SW480 (cell line): ENCODE measurements around the gene GUCA2A.
"Not testable (repeated sequence)": the region's sequence is repeated elsewhere in the genome, so short reads cannot be mapped to it uniquely, and the experiment has no call there.

ENCODE experiments used
- DNase-seq: peaks from one replicate; pipeline ENCODE4 v3.0.0-alpha.2; 2016; ENCODE audit warnings: low spot score

The GUCA2A gene, protein sequence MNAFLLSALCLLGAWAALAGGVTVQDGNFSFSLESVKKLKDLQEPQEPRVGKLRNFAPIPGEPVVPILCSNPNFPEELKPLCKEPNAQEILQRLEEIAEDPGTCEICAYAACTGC

DNA sequence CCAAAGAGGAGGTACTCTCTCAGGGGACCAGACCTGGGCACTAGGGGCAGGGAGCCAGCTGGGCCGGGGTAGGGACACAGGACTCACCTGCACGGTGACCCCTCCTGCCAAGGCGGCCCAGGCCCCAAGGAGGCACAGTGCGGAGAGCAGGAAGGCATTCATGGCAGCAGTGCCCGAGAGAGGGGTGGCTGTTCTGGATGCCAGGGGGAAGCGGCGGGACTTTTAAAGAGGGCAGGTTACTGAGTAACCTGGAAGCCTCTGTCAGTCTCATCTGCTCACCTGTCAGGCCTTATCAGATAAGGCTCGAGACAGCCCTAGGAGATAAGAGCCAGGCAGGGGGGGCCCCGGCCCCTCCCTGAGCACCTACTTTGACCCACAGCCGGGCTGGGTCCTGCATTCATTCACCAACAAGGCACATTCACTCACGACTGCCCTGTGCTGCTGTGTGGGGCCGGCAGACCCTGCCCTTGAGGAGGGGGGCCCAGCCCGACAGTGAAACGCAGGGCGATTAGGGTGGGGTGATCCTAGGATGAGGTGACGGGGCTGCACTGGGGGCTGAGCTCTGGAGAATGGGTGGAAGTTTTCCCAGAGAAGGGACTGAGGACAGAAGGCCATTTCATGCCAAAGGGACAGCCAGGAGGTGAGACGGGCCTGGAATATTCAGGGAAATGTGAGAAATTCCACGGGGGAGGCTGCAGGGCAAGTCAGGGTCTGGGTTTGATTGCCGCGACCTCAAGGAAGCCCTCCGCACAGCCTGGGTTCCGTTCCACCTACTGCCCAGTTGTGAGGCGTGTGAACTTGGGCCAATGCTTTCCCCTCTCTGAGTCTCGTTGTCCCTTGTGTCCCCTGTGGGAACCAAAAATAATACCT is at the start of gene GUCA2A:
GUCA2A (minus strand) TSS at position 195 of the 870 bp plus-strand sequence; CDS start at position 162, 33 bp downstream.
- DNase-seq, result no peak

DNA sequence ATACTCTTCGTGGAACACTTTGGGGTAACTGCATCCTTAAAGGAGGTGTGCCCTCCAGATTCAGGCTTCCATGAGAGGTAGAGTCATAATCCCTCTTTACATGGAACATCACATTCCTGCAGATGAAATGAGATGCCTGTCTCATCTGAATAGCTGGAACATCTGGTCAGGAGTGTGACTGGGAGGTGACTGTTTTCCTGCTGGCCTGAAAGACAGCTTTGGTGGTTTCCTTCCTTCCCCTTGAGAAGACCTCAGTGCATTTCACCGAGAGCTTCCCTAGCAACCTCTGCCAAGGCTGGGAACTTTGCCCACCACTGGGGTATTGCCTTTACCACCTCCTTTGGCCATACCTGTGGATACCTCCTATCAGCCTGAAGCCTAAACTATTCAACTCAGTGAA is 46.7 kb upstream of the GUCA2A start:
- no peak for DNase-seq

DNA sequence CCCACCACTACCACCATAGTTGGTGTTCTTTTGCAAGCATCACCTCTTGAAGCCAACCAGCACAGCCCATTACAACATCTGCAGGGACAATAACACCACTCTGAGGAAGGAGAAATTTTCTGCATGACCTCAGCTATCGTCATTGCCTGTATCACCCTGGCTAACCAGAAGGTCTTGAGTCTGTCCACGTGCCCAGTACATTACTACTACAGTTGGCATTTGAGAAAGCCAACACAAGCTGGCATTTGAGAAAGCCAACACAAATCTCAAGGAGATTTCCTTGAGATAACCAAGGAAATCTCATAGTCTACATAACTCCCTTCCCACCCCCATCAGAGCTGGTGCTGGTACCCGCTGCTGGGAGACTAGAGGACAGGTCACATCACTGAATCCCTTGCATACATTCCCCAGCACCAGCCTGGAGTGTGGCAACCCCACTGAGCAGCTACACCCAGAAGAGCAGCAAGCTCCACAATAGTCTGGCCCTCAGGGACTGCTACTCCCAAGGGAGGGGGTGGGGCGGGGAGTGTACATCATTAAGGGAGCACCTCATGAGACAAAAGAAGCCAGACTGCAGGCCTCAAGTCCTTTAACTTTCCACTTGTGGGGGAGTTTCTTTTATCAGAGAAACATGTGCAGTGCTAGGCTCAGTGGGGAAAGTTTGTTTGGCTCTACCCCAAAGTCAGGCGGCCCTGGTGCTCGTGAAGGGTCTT is 46.0 kb upstream of the GUCA2A start:
- DNase-seq, result no peak

DNA sequence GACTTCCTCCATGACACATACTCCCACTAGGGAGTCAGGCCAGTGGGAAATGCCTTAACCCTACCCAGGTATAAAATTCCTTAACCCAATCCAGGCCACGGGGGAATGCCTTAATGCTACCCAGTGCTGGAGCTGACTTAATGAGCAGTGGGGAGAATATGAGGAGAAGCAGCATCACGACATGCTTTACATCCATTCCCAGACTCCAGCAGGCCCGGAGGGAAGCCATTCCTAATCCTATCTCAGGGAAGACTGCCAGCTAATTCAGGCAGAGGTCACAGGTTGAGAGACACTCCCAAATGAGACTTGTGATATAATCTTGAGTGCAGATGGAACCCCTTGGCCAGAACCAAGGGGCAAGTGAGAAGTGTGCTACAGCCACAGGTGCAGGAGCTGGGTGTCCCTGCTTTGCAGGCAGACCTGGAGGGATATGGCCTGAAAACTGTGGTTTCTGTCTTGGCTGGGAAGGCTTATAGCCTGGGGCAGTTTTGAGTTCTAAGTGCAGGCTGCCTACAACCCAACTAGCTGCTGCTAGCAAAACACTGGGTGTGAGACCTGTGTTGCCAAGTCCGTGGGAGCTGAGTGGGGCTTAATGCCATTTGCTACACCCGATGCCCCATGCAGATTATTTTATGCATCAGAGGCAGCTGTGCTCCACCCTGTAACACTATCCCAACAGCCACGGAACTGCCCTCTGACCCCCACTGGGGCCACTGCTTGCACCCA is 45.1 kb upstream of the GUCA2A start:
- DNase-seq, result no peak

DNA sequence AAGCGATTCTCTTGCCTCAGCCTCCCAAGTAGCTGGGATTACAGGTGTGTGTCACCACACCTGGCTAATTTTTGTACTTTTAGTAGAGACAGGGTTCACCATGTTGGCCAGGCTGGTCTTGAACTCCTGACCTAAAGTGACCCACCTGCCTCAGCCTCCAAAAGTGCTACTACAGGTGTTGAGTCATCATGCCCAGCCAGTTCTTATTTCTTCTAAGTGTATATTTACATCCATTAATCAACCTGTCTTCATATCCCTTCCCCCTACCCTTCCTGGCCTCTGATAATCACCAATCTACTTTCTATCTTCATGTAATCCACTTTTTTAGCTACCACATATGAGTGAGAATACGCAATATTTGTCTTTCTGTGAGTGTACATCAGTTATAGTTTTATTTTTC is 42.4 kb upstream of the GUCA2A start:
- not testable (repeated sequence) for DNase-seq

DNA sequence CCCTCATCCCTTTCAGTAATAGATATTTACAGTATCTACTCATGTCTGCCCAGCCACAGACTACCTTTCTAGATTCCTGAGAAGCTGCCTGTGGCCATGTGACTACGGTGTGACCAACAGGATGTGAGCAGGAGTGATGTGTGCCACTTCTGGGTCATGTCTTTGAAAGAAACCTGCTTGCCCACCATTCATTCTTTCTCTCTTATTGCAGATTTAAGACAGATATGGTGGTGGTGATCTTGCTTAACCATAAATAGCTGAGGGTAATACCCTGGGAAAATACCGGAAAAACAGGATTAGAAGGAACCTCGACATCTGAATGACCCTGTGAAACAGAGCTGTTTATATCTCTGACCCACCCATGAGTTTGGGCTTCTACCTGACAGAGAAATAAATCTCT is 41.6 kb upstream of the GUCA2A start:
- DNase-seq, result no peak

DNA sequence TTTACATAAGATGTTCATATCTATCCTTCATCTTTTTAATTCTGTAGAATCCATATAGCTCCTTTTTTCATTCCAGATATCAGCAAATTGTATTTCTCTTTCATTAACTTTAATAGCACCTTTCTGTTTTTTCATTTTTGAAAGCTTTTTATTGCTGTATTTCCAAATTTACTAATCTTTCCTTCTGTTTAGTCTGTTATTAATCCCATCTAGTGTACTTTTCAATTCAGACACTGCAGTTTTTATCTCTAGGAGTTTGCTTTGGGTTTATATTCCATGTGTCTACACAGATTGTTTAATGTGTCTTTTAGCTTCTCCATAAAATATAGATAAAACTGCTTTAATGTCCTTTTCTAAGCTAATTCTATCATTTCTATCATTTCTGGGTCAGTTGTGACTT is 37.4 kb upstream of the GUCA2A start:
- DNase-seq, result no peak

DNA sequence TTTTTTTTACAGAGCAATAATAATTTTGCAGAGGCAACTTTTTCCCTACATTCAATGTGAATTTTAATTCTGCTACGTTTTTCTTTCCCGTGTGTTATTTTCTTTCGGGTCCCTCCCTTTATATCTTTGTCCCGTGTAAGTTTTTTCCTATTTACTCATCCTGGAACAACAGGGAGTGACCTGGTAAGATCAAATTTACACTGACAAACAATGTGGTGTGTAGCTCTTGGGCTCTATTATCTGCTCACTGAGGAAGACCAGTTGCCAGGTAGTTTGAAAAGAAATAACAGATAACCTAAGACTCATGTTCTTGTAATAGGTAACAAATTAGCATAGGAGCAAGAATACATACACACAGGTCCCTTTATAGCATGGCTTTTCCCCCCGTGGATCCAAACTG is 33.7 kb upstream of the GUCA2A start:
- DNase-seq, result no peak

DNA sequence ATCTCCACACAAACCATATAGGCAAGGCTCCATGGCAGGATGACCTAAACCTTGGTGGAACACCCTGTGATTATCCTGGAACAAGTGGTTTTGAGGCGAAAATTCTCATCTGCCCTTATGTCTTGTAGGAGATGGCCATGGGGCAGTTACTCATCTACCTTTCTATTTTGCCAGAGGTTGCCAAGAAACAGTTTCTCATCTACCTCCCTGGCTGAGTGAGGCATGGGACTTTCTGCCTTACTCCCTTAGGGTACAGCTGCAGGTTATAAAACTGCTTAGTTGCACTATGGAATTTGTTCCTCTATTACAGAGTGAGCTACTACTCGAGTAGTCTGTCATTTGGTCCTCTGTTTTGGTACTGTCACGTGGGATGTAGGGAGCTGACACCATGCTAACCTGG is 31.3 kb upstream of the GUCA2A start:
- no peak for DNase-seq

DNA sequence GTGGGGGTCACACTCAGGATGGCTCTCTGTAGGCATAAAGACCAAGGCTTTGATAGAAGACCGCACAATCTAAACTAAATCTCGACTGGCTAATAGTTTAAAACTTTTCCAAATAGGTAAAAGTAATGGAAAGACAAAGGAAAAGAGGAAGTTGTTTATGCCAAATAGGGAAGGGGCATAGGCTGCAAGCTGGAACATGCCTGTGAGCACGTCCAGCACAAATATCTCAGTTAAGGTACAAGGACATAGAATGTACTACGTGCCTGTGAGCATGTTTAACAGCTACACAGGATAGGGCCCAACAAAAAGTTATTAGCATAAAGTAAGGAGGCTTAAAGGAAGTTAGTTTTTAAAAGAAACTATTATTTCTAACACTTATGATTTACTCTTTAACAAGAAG is 27.6 kb upstream of the GUCA2A start:
- DNase-seq, result no peak

DNA sequence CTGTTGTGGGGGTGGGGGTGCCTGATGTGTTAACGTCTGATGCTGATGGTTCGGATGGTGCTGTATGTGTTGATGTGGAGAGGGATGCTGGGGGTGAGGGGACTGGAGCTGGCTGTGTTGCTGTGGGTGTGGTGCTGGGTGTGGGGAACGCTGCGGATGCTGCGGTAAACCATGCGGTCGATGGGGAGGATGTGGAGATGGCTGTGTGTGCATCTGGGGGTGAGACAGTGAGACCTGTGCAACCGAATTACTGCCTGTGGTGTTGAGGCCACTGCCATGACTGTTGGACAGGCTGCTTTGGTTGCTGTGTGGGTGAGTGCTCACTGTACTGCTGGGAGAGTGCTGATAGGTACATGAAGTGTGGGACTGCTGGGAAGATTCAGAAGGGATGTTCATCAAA is 26.8 kb upstream of the GUCA2A start:
- no peak for DNase-seq

DNA sequence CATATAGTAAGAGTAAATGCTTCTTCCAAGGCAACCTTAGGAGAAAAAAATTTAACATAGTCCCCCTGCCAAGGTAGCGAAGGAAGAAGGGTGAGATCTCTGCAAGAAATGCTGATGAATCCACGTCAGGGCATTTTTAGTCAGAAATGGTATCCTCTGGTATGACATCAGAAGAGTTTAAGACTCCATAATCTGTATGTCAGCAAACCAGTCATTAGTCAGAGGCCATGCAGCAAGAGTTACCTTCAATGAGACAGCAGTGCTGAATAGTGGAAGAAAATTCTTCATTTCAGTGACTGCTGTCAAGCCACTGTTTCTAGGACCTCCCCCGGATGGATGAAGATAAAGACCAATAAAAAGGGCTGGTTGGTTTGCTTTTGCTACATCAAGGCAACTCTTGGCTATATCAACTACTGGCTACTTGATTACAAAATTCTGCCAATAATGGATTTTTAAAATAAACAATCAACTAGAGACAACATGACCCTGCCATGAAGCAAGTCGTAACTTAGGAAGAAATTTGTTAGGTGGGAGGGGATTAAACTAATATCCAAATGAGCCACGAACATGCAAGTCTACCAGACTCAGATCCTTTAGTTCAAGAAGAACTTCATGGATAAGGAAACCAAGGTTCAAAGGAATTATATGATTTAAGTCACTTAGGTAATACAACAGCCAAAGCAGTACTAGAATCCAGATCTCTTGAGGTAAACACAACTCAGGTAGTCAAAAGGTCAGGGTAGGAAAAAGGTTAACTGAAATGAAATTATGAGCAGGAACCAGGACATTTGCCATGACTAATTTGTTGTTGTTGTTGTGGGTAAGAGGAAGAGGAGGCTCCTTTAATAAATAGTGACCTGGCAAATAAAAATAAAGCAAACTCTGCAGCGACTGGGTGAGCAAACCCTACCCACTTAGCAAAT is 25.6 kb upstream of the GUCA2A start:
- no peak for DNase-seq

DNA sequence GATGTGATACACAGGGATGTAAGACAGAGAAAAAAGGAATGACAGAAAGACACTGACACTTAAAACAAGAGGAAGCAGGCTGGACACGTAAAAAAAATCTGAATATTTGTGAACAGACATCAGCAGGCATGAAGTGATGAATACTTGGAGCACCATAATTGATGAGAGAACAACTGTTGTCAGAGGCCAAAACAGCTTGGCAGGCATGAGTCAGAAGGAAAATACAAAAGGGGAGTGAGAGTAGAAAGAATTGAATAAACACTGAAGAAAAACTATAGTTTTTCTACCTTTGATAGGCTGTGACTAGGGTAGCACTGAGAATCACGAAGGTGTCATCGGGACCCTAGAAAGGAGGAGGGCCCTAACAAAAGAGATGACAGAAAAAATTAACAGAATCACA is 21.6 kb upstream of the GUCA2A start:
- DNase-seq, result no peak

DNA sequence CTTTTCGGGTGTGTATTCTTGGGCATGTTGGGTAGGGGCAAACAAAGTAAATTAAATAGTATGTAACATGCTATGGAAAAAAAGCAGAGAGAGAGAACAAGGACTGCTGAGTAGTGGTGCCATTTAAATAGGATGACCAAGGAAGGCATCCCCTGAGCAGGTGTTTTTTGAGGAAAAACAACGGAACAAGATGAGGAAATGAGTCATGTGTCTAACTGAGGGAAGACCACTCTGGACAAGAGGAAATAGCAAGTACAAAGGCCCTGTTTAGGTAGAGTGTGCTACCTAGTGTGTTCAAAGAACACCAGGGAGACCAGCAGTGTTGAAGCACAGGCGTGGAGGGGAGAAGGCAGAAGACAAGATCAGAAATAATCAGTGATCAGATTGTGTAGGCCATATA is 20.1 kb upstream of the GUCA2A start:
- no peak for DNase-seq

DNA sequence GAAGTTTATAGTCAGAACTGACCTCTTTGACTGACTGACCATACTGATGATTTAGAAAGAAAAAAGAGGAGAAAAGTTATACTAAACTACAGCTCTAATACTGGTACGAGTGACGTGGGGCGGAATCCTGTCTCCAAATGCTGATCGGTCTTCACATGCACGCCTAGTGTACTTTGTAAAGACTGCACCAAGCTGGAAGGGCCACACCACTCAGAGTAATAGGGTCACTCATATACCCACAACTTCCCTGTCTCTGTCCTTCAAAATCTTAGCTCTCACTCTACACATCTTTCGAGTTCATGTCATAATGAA is 19.4 kb upstream of the GUCA2A start:
- DNase-seq, result no peak

DNA sequence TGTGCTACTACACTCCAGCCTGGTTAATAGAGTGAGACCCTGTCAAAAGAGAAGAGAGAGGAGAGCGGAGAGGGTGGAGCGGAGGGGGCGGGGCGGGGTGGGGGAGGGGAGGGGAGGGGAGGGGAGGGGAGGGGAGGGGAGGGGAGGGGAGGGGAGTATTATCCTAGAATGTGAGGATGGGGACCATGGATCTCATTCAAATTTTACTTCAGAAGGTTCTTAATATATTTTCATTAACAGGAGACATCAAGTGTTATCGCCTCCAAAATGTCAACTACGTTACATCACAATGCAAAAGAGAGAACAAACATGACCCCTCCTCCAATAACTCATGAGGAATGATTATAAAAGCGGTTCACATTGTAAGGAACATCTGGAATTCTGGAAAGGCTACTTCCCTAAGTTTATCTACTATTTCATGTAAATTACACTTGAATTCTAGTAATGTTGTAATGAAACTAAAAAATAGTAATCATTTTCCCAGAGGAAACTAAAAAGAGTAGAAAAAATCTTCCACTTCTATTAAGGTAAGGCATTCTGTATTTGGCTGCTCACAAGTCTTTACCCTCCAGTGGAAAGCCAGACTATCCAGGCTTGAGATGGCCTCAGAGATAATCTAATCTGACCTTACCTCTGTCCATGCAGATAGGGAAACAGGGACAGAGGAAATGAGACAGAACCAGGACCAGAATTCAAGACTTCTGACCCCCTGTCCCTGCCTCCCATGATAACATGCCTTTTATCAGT is 18.8 kb upstream of the GUCA2A start:
- no peak for DNase-seq

DNA sequence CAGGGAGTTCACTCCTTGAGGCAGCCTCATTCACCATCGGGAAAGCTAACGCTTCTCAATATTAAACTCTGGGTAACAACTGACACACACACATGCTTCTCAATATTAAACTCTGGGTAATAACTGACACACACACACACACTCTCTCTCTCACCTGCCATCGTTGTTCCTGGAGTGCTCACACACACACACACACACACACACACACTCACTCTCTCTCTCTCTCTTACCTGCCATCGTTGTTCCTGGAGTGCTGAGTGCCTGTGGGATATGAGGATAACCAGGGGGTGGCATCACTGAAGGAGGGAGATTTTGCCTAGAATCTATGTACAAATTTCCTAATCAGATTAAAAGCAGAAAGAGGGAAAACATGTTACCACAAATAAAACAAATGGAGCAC is 17.1 kb upstream of the GUCA2A start:
- no peak for DNase-seq

DNA sequence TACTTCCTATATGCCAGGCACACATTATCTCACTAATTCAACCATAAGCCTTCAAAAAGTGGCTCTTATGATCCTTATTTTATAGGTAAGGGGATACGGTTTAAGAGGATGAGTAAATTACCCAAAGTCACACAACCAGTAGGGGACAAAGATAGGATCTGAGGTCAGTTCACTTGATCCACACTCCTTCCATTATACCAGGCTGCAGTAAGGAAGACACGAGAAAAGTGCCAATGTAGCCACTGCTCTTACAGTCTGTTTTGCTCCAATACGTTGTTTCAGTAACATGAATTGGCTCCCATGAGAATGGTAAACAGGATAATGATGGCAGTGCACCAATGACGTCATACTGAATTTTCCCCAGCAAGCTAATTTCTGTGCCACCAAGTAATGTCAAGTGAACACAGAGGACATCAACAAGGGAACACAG is 15.4 kb upstream of the GUCA2A start:
- DNase-seq, result no peak

DNA sequence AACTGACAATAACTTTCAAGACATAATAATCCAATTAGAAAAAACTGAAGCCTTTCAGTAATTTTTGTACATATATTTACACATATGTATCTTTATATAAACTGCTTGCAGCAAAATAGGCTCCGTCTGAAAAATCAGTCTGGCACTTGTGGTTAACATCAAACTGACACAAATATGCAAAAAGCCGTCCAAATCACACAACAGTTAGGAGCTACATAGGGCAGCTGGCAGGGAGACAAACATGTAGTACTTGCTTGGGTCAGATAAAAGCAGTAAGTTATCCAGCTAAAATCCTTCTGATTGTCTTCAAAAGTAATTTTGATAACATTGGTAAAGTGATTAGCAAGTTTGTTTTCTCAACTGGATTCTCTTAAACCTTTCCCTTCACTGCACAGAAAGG is 14.7 kb upstream of the GUCA2A start:
- no peak for DNase-seq

DNA sequence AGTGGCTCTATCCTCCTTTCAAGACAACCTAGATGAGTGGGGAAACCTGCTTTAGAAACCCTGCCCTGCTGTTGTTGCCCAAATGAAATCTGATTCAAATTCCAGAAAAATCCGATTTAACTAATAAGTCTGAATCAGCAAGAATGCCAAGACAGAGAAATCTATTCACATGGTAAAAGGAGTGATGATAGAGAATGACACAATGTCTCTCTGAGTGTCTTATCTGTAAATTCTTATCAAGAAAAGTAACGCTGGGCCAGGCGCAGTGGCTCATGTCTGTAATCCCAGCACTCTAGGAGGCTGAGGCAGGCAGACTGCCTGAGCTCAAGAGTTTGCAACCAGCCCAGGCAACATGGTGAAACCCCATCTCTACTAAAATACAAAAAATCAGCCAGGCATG is 13.7 kb upstream of the GUCA2A start:
- DNase-seq, result no peak

DNA sequence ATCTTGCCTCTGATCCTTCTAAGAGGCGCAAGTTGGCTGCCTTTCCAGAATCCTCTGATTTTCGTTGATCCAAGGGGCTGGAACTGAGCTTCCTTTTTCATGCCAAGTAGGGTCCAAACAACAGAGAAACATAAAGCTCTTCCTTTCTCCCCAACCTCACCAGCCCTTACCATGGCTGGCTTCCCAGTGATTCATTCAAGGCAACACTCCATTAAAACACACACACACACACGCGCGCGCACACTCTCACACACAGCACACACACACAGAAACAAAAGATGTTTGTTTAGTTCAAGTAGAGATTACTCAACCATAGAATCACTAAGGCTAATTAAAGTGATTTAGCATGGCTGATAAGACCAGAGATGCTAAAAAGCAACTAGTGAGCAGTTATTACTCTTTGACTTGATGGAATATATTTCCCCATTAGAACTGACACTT is 13.0 kb upstream of the GUCA2A start:
- DNase-seq, result no peak
